PC-9 (cell line): Measurements from ENCODE around the gene MMP17. TPM values are rescaled to one million over a fixed set of nuclear protein-coding genes. Genes with fewer than 3 reads are reported as not detected.

Experiments
- BruUV-seq: library from RNA; stranded (reverse); fragments of 400-500 nt; replicated peaks from 2 replicates; lab custom pipeline; 2021; lab: Mats Ljungman, UMichigan
- CTCF ChIA-PET: fragments of 300-600 bp; sonication (Branson Sonifier 250); formaldehyde crosslinking; loops from one replicate; lab custom pipeline; 2022; ENCODE audit warnings: antibody characterized with exemption; lab: Charles Lee
- POLR2A ChIA-PET: fragments of 300-600 bp; sonication (Branson Sonifier 250); formaldehyde crosslinking; loops from one replicate; lab custom pipeline; 2022; ENCODE audit warnings: antibody characterized with exemption; ENCODE audit not compliant: unreplicated experiment; lab: Charles Lee
- DNase-seq, 2 experiments: peaks; one replicate each; pipeline versions ENCODE4 v3.0.0 to v3.0.0-alpha.2; 2015 to 2022; ENCODE audit warnings: mixed read lengths in 1 of 2
- H2AFZ ChIP-seq: fragments of 200-600 bp; sonication (generic); 2 replicates; pipeline ENCODE4 v1.8.1; 2017; ENCODE audit warnings: antibody characterized with exemption
- H3F3A ChIP-seq: fragments of 200-600 bp; sonication (generic); 2 replicates; pipeline ENCODE4 v1.8.1; 2017; ENCODE audit warnings: antibody characterized with exemption, mild to moderate bottlenecking, low read depth; ENCODE audit not compliant: insufficient read depth
- H3K27ac ChIP-seq: fragments of 200-600 bp; sonication (generic); 2 replicates; pipeline ENCODE4 v1.6.1; 2016; ENCODE audit warnings: mixed run types
- H3K27me3 ChIP-seq: fragments of 200-600 bp; sonication (generic); 2 replicates; pipeline ENCODE4 v1.6.1; 2016; ENCODE audit warnings: low read depth, mixed run types; ENCODE audit not compliant: insufficient read depth
- H3K36me3 ChIP-seq: fragments of 200-600 bp; sonication (generic); 2 replicates; pipeline ENCODE4 v1.6.1; 2016; ENCODE audit warnings: low read depth, mixed run types
- H3K4me1 ChIP-seq: fragments of 200-600 bp; sonication (generic); replicated peaks from 2 replicates; pipeline ENCODE4 v1.6.1; 2016; ENCODE audit warnings: mixed run types; ENCODE audit not compliant: insufficient read depth
- H3K4me2 ChIP-seq: fragments of 200-600 bp; sonication (generic); 2 replicates; pipeline ENCODE4 v1.6.1; 2017; ENCODE audit warnings: mixed run types
- H3K4me3 ChIP-seq: fragments of 200-600 bp; sonication (generic); 2 replicates; pipeline ENCODE4 v1.6.1; 2016; ENCODE audit warnings: mixed run types
- H3K79me2 ChIP-seq: fragments of 200-600 bp; sonication (generic); 2 replicates; pipeline ENCODE4 v1.6.1; 2017; ENCODE audit warnings: low read depth, mixed run types
- H3K9me2 ChIP-seq: fragments of 200-600 bp; sonication (generic); 2 replicates; pipeline ENCODE4 v1.8.1; 2017; ENCODE audit warnings: mild to moderate bottlenecking; ENCODE audit not compliant: insufficient read depth
- H3K9me3 ChIP-seq: fragments of 200-600 bp; sonication (generic); 2 replicates; pipeline ENCODE4 v1.8.1; 2016; ENCODE audit warnings: low read depth; ENCODE audit not compliant: insufficient read depth
- H4K20me1 ChIP-seq: fragments of 200-600 bp; sonication (generic); 2 replicates; pipeline ENCODE4 v1.8.1; 2017; ENCODE audit not compliant: insufficient read depth
- EZH2 ChIP-seq: fragments of 200-600 bp; sonication (generic); IDR thresholded peaks from 2 replicates; pipeline ENCODE4 v1.8.0; 2017; ENCODE audit warnings: antibody characterized with exemption, low read depth
- intact Hi-C: fragments of 100-400 bp; cut with micrococcal nuclease; formaldehyde crosslinking; loops from one replicate; pipeline ENCODE4 v1.10.0; 2022; ENCODE audit not compliant: unreplicated experiment
- total RNA-seq: library from RNA; stranded (reverse); gene quantifications from 2 replicates; pipeline ENCODE4 v1.2.3, GENCODE V29; 2021
- TF ChIP-seq, protein P1 (sequence below): fragments of 200-600 bp; sonication (generic); conservative IDR thresholded peaks from 2 replicates; pipeline ENCODE4 v1.6.1; 2017; ENCODE audit warnings: mixed run types, antibody characterized with exemption, mild to moderate bottlenecking, moderate library complexity

MMP17 gene
- total RNA-seq, 1 experiment from 2014 or later: 3.3 TPM

DNA sequence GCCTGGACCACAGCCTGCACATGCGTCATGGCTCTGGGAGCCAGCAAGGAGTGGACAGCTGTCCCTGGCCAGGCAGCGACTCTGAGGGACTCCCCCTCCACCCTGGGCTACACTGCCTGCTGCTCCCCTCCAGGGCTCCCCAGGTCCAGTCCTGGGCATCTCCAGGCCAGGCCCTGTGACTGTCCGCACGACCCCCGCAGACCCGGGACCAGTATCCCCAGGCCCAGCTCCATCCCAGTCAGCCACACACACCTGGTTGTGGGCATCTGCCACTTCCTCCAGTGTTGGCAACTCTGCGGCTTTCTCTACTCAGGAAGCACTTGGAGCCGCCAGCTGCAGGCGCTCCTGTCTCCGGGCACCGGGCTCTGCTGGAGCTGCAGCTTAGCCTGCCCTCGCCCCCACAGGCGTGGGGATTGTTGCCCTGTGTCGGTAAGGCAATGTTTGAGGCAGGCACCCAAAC is 68.6 kb downstream of the MMP17 start:
- CTCF ChIA-PET: interaction anchor here (0.7 kb wide), 1 partner anchor 27 kb away, joined by 3 read pairs; no protein-coding TSS in a partner anchor
- H2AFZ ChIP-seq: no peak overlapping the region

DNA sequence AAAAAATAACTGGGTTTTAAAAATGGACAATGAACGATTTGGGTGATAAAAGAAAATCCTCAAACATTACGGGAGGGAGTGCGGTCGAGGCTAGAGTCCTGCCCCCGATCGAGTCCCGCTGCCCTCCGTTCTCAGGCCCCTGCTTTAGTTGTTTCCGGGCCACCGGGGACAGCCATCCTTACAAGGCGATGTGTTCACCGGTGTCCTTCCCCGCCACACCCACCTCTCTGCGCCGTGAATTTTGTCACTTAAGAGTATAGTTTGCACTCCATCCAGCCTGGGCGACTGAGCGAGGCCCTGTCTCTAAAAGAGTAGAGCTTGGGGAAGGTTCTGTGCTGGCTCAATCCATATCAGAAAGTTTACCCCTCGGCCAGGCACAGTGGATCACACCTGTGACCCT is 69.1 kb downstream of the MMP17 start:
- ChIA-PET CTCF (no interaction called here), POLR2A (no interaction called here)
- intact Hi-C loops: loop anchor here (2.0 kb wide), 2 partner anchors 16 to 52 kb away; partner anchors contain the start of gene EP400
- Histone ChIP-seq H3K4me1 (peaks cover 15% of the 10 kb centered on the region), H3K9me3 (no peaks in the 10 kb centered on the region), H3K27ac (peak overlapping the region; percentile 86; the same call in 1 of the 2 replicates), H2AFZ (no peak overlapping the region), H4K20me1 (peaks cover 20% of the 10 kb centered on the region), H3K4me3 (no peak overlapping the region), H3F3A (peaks cover 22% of the 10 kb centered on the region; the same call in 1 of the 2 replicates), H3K4me2 (peak overlapping the region; percentile 92; the same call in 1 of the 2 replicates), H3K36me3 (peaks cover 4% of the 10 kb centered on the region; the same call in 1 of the 2 replicates), H3K27me3 (no peaks in the 10 kb centered on the region), H3K79me2 (peaks cover 33% of the 10 kb centered on the region), H3K9me2 (no peaks in the 10 kb centered on the region)
- no TSS peak for BruUV-seq
- DNase-seq: no peak
- TF ChIP-seq, protein P1, sequence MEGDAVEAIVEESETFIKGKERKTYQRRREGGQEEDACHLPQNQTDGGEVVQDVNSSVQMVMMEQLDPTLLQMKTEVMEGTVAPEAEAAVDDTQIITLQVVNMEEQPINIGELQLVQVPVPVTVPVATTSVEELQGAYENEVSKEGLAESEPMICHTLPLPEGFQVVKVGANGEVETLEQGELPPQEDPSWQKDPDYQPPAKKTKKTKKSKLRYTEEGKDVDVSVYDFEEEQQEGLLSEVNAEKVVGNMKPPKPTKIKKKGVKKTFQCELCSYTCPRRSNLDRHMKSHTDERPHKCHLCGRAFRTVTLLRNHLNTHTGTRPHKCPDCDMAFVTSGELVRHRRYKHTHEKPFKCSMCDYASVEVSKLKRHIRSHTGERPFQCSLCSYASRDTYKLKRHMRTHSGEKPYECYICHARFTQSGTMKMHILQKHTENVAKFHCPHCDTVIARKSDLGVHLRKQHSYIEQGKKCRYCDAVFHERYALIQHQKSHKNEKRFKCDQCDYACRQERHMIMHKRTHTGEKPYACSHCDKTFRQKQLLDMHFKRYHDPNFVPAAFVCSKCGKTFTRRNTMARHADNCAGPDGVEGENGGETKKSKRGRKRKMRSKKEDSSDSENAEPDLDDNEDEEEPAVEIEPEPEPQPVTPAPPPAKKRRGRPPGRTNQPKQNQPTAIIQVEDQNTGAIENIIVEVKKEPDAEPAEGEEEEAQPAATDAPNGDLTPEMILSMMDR: no peak
- no peak for TF ChIP-seq EZH2

More for the DNA sequence above, 68.6 kb downstream of the MMP17 start:
- Histone ChIP-seq H3F3A (peaks cover 22% of the 10 kb centered on the region; the same call in 1 of the 2 replicates), H3K4me2 (peak overlapping the region; percentile 92), H3K27ac (peak overlapping the region; percentile 86), H3K36me3 (peaks cover 4% of the 10 kb centered on the region; the same call in 1 of the 2 replicates), H3K9me3 (no peaks in the 10 kb centered on the region), H4K20me1 (peaks cover 16% of the 10 kb centered on the region), H3K27me3 (no peaks in the 10 kb centered on the region), H3K4me1 (peaks cover 15% of the 10 kb centered on the region), H3K4me3 (peak overlapping the region; percentile 94; the same call in 1 of the 2 replicates), H3K9me2 (no peaks in the 10 kb centered on the region), H3K79me2 (peaks cover 33% of the 10 kb centered on the region)
- BruUV-seq: no TSS peak
- POLR2A ChIA-PET: no interaction called here
- no peak for TF ChIP-seq EZH2
- TF ChIP-seq, protein P1: no peak
- intact Hi-C loops: loop anchor here (1.0 to 2.0 kb wide), 4 partner anchors 16 to 52 kb away; partner anchors contain the start of gene EP400
- DNase-seq: peak in 1 of 2 experiments; percentile 63

DNA sequence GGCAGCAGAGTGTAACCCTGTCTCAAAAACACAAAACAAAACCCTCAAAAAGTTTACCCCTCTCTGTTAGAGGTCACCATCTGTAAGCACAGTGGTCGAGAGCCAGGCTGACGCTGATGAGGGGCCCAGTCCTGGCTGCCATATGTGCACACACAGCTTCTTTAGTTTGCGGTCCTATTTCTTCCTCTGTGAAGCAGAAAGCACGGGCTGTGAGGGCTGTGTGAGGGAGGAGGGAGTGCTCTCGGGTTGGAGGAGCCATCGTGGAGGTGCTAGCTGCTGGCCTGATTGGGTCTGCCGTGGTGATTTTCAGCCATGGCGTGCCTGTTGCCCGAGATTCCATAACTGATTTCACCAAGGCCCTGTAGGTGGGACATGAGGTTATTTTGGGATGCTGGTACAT is 69.7 kb downstream of the MMP17 start:
- Histone ChIP-seq H2AFZ (no peak overlapping the region), H4K20me1 (peaks cover 26% of the 10 kb centered on the region), H3K4me3 (no peak overlapping the region), H3K4me2 (no peak overlapping the region), H3K79me2 (peaks cover 33% of the 10 kb centered on the region), H3K27me3 (no peaks in the 10 kb centered on the region), H3K4me1 (peaks cover 15% of the 10 kb centered on the region), H3K9me2 (no peaks in the 10 kb centered on the region), H3K27ac (no peak overlapping the region), H3F3A (peaks cover 21% of the 10 kb centered on the region; the same call in 1 of the 2 replicates), H3K9me3 (no peaks in the 10 kb centered on the region), H3K36me3 (peaks cover 4% of the 10 kb centered on the region; the same call in 1 of the 2 replicates)
- no TSS peak for BruUV-seq
- TF ChIP-seq EZH2: no peak
- TF ChIP-seq, protein P1: no peak
- DNase-seq: no peak
- intact Hi-C loops: loop anchor here (2.0 kb wide), 2 partner anchors 15 to 51 kb away; partner anchors contain the start of gene EP400
- POLR2A ChIA-PET: no interaction called here
- CTCF ChIA-PET: no interaction called here
